Measurements from ENCODE around the gene MYEOV. TPM values are rescaled to one million over a fixed set of nuclear protein-coding genes. Genes with fewer than 3 reads are reported as not detected.

MYEOV gene
- total RNA-seq, 1 experiment from 2014 or later, result 0.52 TPM

DNA sequence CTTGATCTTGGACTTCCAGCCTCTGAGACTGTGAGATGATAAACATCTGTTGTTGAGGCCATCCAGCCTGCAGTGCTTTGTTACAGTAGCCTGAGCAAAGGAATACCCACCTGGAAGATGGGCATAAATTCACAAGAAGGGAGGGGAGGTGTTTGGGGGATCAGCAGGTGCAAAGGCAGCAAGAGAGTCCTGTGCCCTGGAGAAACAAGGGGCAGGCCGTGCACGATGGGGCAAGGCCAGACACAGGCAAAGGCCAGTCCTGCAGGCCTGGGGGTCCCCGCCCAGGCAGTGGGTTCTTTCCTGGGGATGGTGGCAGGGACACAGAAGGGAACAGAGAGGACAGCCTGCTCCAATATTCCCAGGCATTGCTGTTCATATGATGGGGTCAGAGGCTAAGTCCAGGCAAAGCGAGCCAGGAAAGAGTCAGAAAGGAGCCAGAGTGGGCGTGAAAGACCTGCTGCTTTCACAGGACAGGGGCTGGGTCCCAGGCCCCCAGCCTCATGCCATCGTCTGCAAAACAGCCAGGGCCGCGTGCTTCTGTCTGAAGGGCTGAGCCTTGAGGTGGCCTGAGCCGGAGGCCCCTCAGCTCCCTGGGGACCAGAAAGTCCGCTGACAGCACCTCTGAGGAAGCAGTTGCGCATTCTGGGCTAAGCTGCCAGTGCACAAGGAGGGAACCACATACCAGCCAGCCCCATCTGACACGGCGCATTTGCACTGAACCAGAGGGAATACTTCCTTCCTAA is 48.8 kb downstream of the MYEOV start:
- TF ChIP-seq, protein P1, sequence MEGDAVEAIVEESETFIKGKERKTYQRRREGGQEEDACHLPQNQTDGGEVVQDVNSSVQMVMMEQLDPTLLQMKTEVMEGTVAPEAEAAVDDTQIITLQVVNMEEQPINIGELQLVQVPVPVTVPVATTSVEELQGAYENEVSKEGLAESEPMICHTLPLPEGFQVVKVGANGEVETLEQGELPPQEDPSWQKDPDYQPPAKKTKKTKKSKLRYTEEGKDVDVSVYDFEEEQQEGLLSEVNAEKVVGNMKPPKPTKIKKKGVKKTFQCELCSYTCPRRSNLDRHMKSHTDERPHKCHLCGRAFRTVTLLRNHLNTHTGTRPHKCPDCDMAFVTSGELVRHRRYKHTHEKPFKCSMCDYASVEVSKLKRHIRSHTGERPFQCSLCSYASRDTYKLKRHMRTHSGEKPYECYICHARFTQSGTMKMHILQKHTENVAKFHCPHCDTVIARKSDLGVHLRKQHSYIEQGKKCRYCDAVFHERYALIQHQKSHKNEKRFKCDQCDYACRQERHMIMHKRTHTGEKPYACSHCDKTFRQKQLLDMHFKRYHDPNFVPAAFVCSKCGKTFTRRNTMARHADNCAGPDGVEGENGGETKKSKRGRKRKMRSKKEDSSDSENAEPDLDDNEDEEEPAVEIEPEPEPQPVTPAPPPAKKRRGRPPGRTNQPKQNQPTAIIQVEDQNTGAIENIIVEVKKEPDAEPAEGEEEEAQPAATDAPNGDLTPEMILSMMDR (IDR thresholded peaks at IDR 0.05; ENCODE audit: insufficient read depth in 1 of 2, low read depth in 1 of 2, low read length in 1 of 2, severe bottlenecking in 1 of 2, unreplicated experiment in 1 of 2), result no peak
- intact Hi-C loops (cut with micrococcal nuclease; ENCODE audit: unreplicated experiment), result no loop called here
- BruUV-seq (replicated peaks), result no TSS peak
- peaks cover 8% of the 10 kb centered on the region; the same call in 1 of the 2 replicates for H3K9me3 ChIP-seq
- H3K9me3 Mint-ChIP-seq (ENCODE audit: unreplicated experiment), result peaks cover 11% of the 10 kb centered on the region
- no peak overlapping the region for H3K4me3 ChIP-seq (ENCODE audit: low read depth, low read length)
- no peaks in the 10 kb centered on the region for H3K36me3 Mint-ChIP-seq (ENCODE audit: insufficient read depth, unreplicated experiment)
- no peak overlapping the region for H3K27ac Mint-ChIP-seq (ENCODE audit: unreplicated experiment)
- no peaks in the 10 kb centered on the region for H3K27me3 Mint-ChIP-seq (ENCODE audit: insufficient read depth, unreplicated experiment)
- H3K4me3 Mint-ChIP-seq (ENCODE audit: unreplicated experiment), result no peak overlapping the region
- POLR2A ChIA-PET, result no interaction called here
- DNase-seq, result no peak
- no peaks in the 10 kb centered on the region for H3K36me3 ChIP-seq (ENCODE audit: control insufficient read depth, insufficient read depth, low read length)
- H3K4me1 ChIP-seq, result peaks cover 2% of the 10 kb centered on the region; the same call in 1 of the 2 replicates
- H3K27me3 ChIP-seq (replicated peaks; ENCODE audit: control insufficient read depth, insufficient read depth, low read length), result no peaks in the 10 kb centered on the region
- H3K4me1 Mint-ChIP-seq (ENCODE audit: low read depth, unreplicated experiment), result no peaks in the 10 kb centered on the region
- CTCF ChIA-PET, result no interaction called here

DNA sequence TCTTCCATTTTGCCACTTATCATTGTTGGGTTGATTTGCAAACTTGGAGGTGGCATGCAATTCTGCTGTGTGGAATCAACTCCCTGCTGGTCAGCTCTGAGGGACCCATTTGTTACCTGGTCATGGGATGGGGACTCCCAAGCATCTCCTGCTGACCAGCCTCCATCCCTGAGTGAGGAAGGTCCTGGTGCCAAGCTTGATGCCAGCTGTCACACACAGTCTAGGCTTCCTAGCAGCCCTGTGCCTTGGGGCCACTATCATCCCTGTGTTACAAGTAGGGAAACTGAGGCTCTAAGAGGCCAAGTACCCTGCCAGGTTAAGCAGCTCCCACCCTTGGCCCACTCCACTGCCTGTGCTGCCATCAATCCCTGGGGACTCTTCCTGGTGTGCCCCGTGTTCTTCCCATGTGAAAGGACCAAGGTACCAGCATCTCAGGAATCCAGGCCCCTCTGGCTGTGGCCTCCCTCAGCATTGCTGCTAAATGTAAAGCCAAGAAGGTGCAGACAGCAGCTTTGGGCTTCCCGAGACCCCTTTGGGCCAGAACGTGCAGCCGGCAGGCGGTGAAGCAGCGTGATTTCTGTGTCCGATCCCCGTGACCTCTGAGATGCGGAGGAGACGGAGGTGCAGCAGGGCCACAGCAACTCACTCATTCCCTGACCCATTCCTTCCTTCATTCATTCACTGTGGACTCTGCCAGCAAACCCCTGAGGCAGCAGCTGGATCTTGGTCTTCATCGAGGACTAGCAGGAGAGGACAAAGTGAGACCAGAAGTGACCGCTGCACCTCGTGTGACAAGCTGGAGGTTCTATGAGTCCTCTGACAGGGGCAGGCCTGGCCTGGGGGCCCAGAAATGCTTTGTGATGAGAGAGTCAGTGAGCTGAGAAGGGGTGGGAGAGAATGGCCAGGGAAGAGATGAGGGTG is 49.7 kb downstream of the MYEOV start:
- Histone ChIP-seq H3K36me3 (ENCODE audit: control insufficient read depth, insufficient read depth, low read length) (no peaks in the 10 kb centered on the region), H3K27me3 (replicated peaks; ENCODE audit: control insufficient read depth, insufficient read depth, low read length) (no peaks in the 10 kb centered on the region), H3K9me3 (peaks cover 13% of the 10 kb centered on the region; the same call in 1 of the 2 replicates), H3K4me3 (ENCODE audit: low read depth, low read length) (no peak overlapping the region), H3K4me1 (no peaks in the 10 kb centered on the region)
- H3K4me3 Mint-ChIP-seq (ENCODE audit: unreplicated experiment), result no peak overlapping the region
- peak in 1 of 2 experiments; percentile 35 for DNase-seq
- peaks cover 16% of the 10 kb centered on the region for H3K9me3 Mint-ChIP-seq (ENCODE audit: unreplicated experiment)
- TF ChIP-seq, protein P1 (IDR thresholded peaks at IDR 0.05; ENCODE audit: insufficient read depth in 1 of 2, low read depth in 1 of 2, low read length in 1 of 2, severe bottlenecking in 1 of 2, unreplicated experiment in 1 of 2), result no peak
- no peak overlapping the region for H3K27ac Mint-ChIP-seq (ENCODE audit: unreplicated experiment)
- H3K4me1 Mint-ChIP-seq (ENCODE audit: low read depth, unreplicated experiment), result no peaks in the 10 kb centered on the region
- H3K36me3 Mint-ChIP-seq (ENCODE audit: insufficient read depth, unreplicated experiment), result no peaks in the 10 kb centered on the region
- ChIA-PET CTCF (no interaction called here), POLR2A (no interaction called here)
- H3K27me3 Mint-ChIP-seq (ENCODE audit: insufficient read depth, unreplicated experiment), result no peaks in the 10 kb centered on the region
- intact Hi-C loops (cut with micrococcal nuclease; ENCODE audit: unreplicated experiment), result no loop called here
- no TSS peak for BruUV-seq (replicated peaks)

DNA sequence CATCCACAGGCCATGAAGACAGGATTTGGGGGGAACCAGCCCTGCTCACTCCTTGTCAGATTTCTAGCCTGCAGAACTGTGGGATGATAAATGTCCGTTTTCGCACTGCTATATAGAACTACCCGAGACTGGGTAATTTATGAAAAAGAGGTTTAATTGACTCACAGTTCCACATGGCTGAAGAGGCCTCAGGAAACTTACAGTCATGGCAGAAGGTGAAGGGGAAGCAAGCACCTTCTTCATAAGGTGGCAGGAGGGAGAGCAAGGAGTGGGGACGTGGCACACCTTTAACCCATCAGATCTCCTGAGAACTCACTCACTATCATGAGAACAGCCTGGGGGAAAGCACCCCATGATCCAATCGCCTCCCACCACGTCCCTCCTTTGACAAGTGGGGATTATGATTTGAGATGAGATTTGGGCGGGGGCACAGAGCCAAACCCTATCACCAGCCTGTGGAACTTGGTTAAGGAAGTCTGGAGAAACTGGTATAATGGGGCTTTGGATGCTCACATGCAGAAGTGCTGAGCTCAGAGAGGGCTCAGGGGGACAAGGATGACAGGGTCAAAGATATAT is 50.7 kb downstream of the MYEOV start:
- H3K9me3 ChIP-seq, result peaks cover 14% of the 10 kb centered on the region; the same call in 1 of the 2 replicates
- H3K4me3 ChIP-seq (ENCODE audit: low read depth, low read length), result no peak overlapping the region
- H3K27me3 ChIP-seq (replicated peaks; ENCODE audit: control insufficient read depth, insufficient read depth, low read length), result no peaks in the 10 kb centered on the region
- H3K27me3 Mint-ChIP-seq (ENCODE audit: insufficient read depth, unreplicated experiment), result no peaks in the 10 kb centered on the region
- no peaks in the 10 kb centered on the region for H3K36me3 ChIP-seq (ENCODE audit: control insufficient read depth, insufficient read depth, low read length)
- BruUV-seq (replicated peaks), result no TSS peak
- ChIA-PET CTCF (no interaction called here), POLR2A (no interaction called here)
- no peak overlapping the region for H3K4me3 Mint-ChIP-seq (ENCODE audit: unreplicated experiment)
- TF ChIP-seq, protein P1 (IDR thresholded peaks at IDR 0.05; ENCODE audit: insufficient read depth in 1 of 2, low read depth in 1 of 2, low read length in 1 of 2, severe bottlenecking in 1 of 2, unreplicated experiment in 1 of 2), result no peak
- H3K4me1 Mint-ChIP-seq (ENCODE audit: low read depth, unreplicated experiment), result no peaks in the 10 kb centered on the region
- peaks cover 18% of the 10 kb centered on the region for H3K9me3 Mint-ChIP-seq (ENCODE audit: unreplicated experiment)
- DNase-seq, result no peak
- H3K4me1 ChIP-seq, result no peaks in the 10 kb centered on the region
- intact Hi-C loops (cut with micrococcal nuclease; ENCODE audit: unreplicated experiment), result no loop called here
- no peak overlapping the region for H3K27ac Mint-ChIP-seq (ENCODE audit: unreplicated experiment)
- H3K36me3 Mint-ChIP-seq (ENCODE audit: insufficient read depth, unreplicated experiment), result no peaks in the 10 kb centered on the region

Measured in Caco-2 (cell line).